H9 (cell line): ENCODE data around the gene RGSL1. TPM values are rescaled to one million over a fixed set of nuclear protein-coding genes. Genes with fewer than 3 reads are reported as not detected.

Experiments used
- DNase-seq: peaks from one replicate; pipeline ENCODE4 v3.0.0-alpha.2; 2017
- H2AFZ ChIP-seq: one replicate; pipeline ENCODE4 v1.6.1; 2013; ENCODE audit warnings: mild to moderate bottlenecking, low read length, control low read depth, moderate library complexity
- H2AK5ac ChIP-seq: 2 replicates; pipeline ENCODE4 v1.6.1; 2013; ENCODE audit warnings: low read length, control low read depth, mixed read lengths; ENCODE audit not compliant: insufficient read length
- H2BK120ac ChIP-seq: one replicate; pipeline ENCODE4 v1.6.1; 2013; ENCODE audit warnings: low read depth, mild to moderate bottlenecking, low read length, control low read depth, inconsistent platforms; ENCODE audit not compliant: poor library complexity, severe bottlenecking
- H2BK12ac ChIP-seq: 2 replicates; pipeline ENCODE4 v1.6.1; 2013; ENCODE audit warnings: low read length, control low read depth, mixed read lengths, low read depth; ENCODE audit not compliant: insufficient read length
- H2BK15ac ChIP-seq: 2 replicates; pipeline ENCODE4 v1.6.1; 2013; ENCODE audit warnings: low read depth, low read length, control low read depth
- H2BK20ac ChIP-seq: one replicate; pipeline ENCODE4 v1.6.1; 2013; ENCODE audit warnings: low read depth, mild to moderate bottlenecking, low read length, control low read depth, inconsistent platforms; ENCODE audit not compliant: poor library complexity, severe bottlenecking
- H2BK5ac ChIP-seq: 2 replicates; pipeline ENCODE4 v1.6.1; 2013; ENCODE audit warnings: low read length, control low read depth, mixed read lengths; ENCODE audit not compliant: insufficient read length
- H3K14ac ChIP-seq: 2 replicates; pipeline ENCODE4 v1.6.1; 2013; ENCODE audit warnings: low read length, control low read depth; ENCODE audit not compliant: insufficient read depth
- H3K18ac ChIP-seq: 2 replicates; pipeline ENCODE4 v1.6.1; 2013; ENCODE audit warnings: low read depth, mild to moderate bottlenecking, mixed read lengths, low read length, control low read depth; ENCODE audit not compliant: insufficient read length
- H3K23ac ChIP-seq: 2 replicates; pipeline ENCODE4 v1.6.1; 2013; ENCODE audit warnings: low read length, control low read depth, mixed read lengths, low read depth; ENCODE audit not compliant: insufficient read length
- H3K23me2 ChIP-seq: 2 replicates; pipeline ENCODE4 v1.6.1; 2013; ENCODE audit warnings: low read depth, mild to moderate bottlenecking, mixed read lengths, low read length, control low read depth; ENCODE audit not compliant: insufficient read length, poor library complexity, severe bottlenecking
- H3K27ac ChIP-seq: 2 replicates; pipeline ENCODE4 v1.5.1; 2013; ENCODE audit warnings: low read length, control low read depth, mixed read lengths, low read depth; ENCODE audit not compliant: insufficient read length
- H3K27me3 ChIP-seq: 2 replicates; pipeline ENCODE4 v1.6.1; 2013; ENCODE audit warnings: low read length, control low read depth, inconsistent platforms; ENCODE audit not compliant: insufficient read depth
- H3K4ac ChIP-seq: 2 replicates; pipeline ENCODE4 v1.6.1; 2013; ENCODE audit warnings: low read depth, mild to moderate bottlenecking, control low read depth, inconsistent platforms, low read length, moderate library complexity
- H3K4me1 ChIP-seq: 2 replicates; pipeline ENCODE4 v1.6.1; 2013; ENCODE audit warnings: low read length, control low read depth, inconsistent platforms; ENCODE audit not compliant: insufficient read depth
- H3K4me2 ChIP-seq: 2 replicates; pipeline ENCODE4 v1.6.1; 2013; ENCODE audit warnings: low read length, control low read depth, mixed read lengths; ENCODE audit not compliant: insufficient read length, insufficient read depth
- H3K56ac ChIP-seq: 2 replicates; pipeline ENCODE4 v1.6.1; 2013; ENCODE audit warnings: low read depth, mild to moderate bottlenecking, mixed read lengths, low read length, control low read depth; ENCODE audit not compliant: insufficient read length
- H3K79me1 ChIP-seq: 2 replicates; pipeline ENCODE4 v1.6.1; 2013; ENCODE audit warnings: low read depth, mild to moderate bottlenecking, moderate library complexity, low read length, control low read depth, inconsistent platforms; ENCODE audit not compliant: insufficient read depth, poor library complexity, severe bottlenecking
- H3K79me2 ChIP-seq: 2 replicates; pipeline ENCODE4 v1.6.1; 2013; ENCODE audit warnings: low read length, control low read depth, inconsistent platforms; ENCODE audit not compliant: insufficient read depth
- H3K9ac ChIP-seq: 2 replicates; pipeline ENCODE4 v1.6.1; 2013; ENCODE audit warnings: low read length, control low read depth, mixed read lengths; ENCODE audit not compliant: insufficient read length; ENCODE audit errors: extremely low read depth
- H3K9me3 ChIP-seq: one replicate; pipeline ENCODE4 v1.6.1; 2013; ENCODE audit warnings: low read depth, low read length, inconsistent platforms; ENCODE audit not compliant: control insufficient read depth
- H3T11ph ChIP-seq: one replicate; pipeline ENCODE4 v1.6.1; 2013; ENCODE audit warnings: mild to moderate bottlenecking, low read length, control low read depth, inconsistent platforms
- H4K20me1 ChIP-seq: one replicate; pipeline ENCODE4 v1.6.1; 2013; ENCODE audit not compliant: control insufficient read depth, insufficient read length, insufficient read depth
- H4K5ac ChIP-seq: 2 replicates; pipeline ENCODE4 v1.6.1; 2013; ENCODE audit warnings: low read depth, mild to moderate bottlenecking, mixed read lengths, low read length, control low read depth; ENCODE audit not compliant: insufficient read length
- H4K8ac ChIP-seq: replicated peaks from 2 replicates; pipeline ENCODE4 v1.6.1; 2013; ENCODE audit warnings: low read length, control low read depth, mixed read lengths, low read depth; ENCODE audit not compliant: insufficient read length
- H4K91ac ChIP-seq: 2 replicates; pipeline ENCODE4 v1.6.1; 2013; ENCODE audit warnings: low read depth, mild to moderate bottlenecking, moderate library complexity, mixed read lengths, low read length, control low read depth; ENCODE audit not compliant: insufficient read length
- H3K27ac Mint-ChIP-seq, 3 experiments: 2 replicates in 2 of 3; 3 replicates in 1 of 3; pipeline ENCODE4 v1.8.0; 2020 to 2021; ENCODE audit warnings: mixed read lengths in 3 of 3, mild to moderate bottlenecking in 1 of 3, moderate library complexity in 1 of 3
- H3K27me3 Mint-ChIP-seq: 2 replicates; pipeline ENCODE4 v1.8.0; 2021; ENCODE audit warnings: low read depth, mild to moderate bottlenecking, moderate library complexity, mixed read lengths
- H3K36me3 Mint-ChIP-seq, 3 experiments: 2 replicates in 2 of 3; 3 replicates in 1 of 3; pipeline ENCODE4 v1.8.0; 2020 to 2021; ENCODE audit warnings: low read depth in 3 of 3, mixed read lengths in 3 of 3; ENCODE audit not compliant: insufficient read depth in 1 of 3
- H3K4me1 Mint-ChIP-seq, 2 experiments: 2 replicates each; pipeline ENCODE4 v1.8.0; 2020; ENCODE audit warnings: mixed read lengths in 2 of 2
- H3K4me3 Mint-ChIP-seq, 2 experiments: 2 replicates in 1 of 2; 3 replicates in 1 of 2; pipeline ENCODE4 v1.8.0; 2020 to 2021; ENCODE audit warnings: mild to moderate bottlenecking in 2 of 2, mixed read lengths in 2 of 2, moderate library complexity in 1 of 2
- H3K9me3 Mint-ChIP-seq, 2 experiments: 2 replicates in 1 of 2; 3 replicates in 1 of 2; pipeline ENCODE4 v1.8.0; 2020; ENCODE audit warnings: mild to moderate bottlenecking in 2 of 2, mixed read lengths in 2 of 2, moderate library complexity in 1 of 2
- WGBS: extraction: QIAGEN DNeasy Blood & Tissue Kit; methylation state at CpG from one replicate; pipeline ENCODE4 v1.1.7; 2013; ENCODE audit warnings: missing lambda C conversion rate, low lambda C conversion rate, mixed read lengths; ENCODE audit not compliant: insufficient read length; ENCODE audit errors: extremely low coverage; 5-methylcytosine and 5-hydroxymethylcytosine counted together
- total RNA-seq: library from RNA; stranded (reverse); gene quantifications from 2 replicates; pipeline ENCODE4 v1.2.1, GENCODE V29; 2021
- TF ChIP-seq, protein P1 (sequence below): fragments of 200-600 bp; sonication (generic); conservative IDR thresholded peaks from 3 replicates; pipeline ENCODE4 v1.8.0; 2021; ENCODE audit warnings: antibody characterized with exemption, mild to moderate bottlenecking

RGSL1 gene
- total RNA-seq, 1 experiment from 2014 or later, result not detected

DNA sequence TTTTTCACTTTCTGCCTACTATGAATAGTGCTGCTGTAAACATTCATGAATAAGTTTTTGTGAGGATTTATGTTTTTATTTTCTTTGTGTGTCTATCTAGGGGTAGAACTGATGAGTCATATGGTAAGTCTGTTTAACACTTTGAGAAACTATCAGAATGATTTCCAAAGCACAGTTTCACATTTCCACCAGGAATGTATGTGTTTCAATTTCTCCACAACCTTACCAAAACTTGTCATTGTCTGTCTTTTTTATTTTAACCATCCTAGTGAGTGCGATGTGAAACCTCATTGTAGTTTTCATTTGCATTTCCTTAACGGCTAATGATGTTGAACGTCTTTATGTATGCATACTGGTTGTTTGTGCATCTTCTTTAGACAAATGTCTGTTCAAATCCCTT, 115.6 kb downstream of the RGSL1 start:
- no peak overlapping the region for H3K4me2 ChIP-seq
- no peak overlapping the region for H3K56ac ChIP-seq
- H3K79me2 ChIP-seq, result no peaks in the 10 kb centered on the region
- Mint-ChIP-seq H3K36me3 (no peaks in the 10 kb centered on the region), H3K9me3 (no peaks in the 10 kb centered on the region), H3K27me3 (no peaks in the 10 kb centered on the region), H3K27ac (no peak overlapping the region), H3K4me3 (no peak overlapping the region), H3K4me1 (peaks cover 0 to 4% of the 10 kb centered on the region in 2 experiments; a peak in 2 of 4 replicates)
- no peak overlapping the region for H3K18ac ChIP-seq
- no peak overlapping the region for H2BK12ac ChIP-seq
- no peak overlapping the region for H2BK5ac ChIP-seq
- no peak overlapping the region for H4K5ac ChIP-seq
- no peak overlapping the region for H3K23ac ChIP-seq
- no peak overlapping the region for H3K4ac ChIP-seq
- no peak overlapping the region for H4K91ac ChIP-seq
- no peak overlapping the region for H3K27ac ChIP-seq
- no peak overlapping the region for H2BK120ac ChIP-seq
- no peak overlapping the region for H3K14ac ChIP-seq
- H4K20me1 ChIP-seq, result no peaks in the 10 kb centered on the region
- no peaks in the 10 kb centered on the region for H3K4me1 ChIP-seq
- H2BK20ac ChIP-seq, result no peak overlapping the region
- no peak for DNase-seq
- no peak overlapping the region for H2BK15ac ChIP-seq
- H4K8ac ChIP-seq, result no peak overlapping the region
- H2AFZ ChIP-seq, result no peak overlapping the region
- H3T11ph ChIP-seq, result no peak overlapping the region
- TF ChIP-seq, protein P1, sequence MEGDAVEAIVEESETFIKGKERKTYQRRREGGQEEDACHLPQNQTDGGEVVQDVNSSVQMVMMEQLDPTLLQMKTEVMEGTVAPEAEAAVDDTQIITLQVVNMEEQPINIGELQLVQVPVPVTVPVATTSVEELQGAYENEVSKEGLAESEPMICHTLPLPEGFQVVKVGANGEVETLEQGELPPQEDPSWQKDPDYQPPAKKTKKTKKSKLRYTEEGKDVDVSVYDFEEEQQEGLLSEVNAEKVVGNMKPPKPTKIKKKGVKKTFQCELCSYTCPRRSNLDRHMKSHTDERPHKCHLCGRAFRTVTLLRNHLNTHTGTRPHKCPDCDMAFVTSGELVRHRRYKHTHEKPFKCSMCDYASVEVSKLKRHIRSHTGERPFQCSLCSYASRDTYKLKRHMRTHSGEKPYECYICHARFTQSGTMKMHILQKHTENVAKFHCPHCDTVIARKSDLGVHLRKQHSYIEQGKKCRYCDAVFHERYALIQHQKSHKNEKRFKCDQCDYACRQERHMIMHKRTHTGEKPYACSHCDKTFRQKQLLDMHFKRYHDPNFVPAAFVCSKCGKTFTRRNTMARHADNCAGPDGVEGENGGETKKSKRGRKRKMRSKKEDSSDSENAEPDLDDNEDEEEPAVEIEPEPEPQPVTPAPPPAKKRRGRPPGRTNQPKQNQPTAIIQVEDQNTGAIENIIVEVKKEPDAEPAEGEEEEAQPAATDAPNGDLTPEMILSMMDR, result no peak
- no peaks in the 10 kb centered on the region for H3K27me3 ChIP-seq
- no peak overlapping the region for H3K9ac ChIP-seq
- H2AK5ac ChIP-seq, result no peak overlapping the region
- no peaks in the 10 kb centered on the region for H3K9me3 ChIP-seq
- no peaks in the 10 kb centered on the region for H3K79me1 ChIP-seq
- WGBS, result no CpG with 5 or more reads among the region's 3 CpGs
- no peaks in the 10 kb centered on the region for H3K23me2 ChIP-seq
